Measurements from ENCODE around the gene AP2S1.
A peak's percentile ranks its signal among the peaks of the same experiment; 100 is the strongest.
"Not testable (repeated sequence)": the region's sequence is repeated elsewhere in the genome, so short reads cannot be mapped to it uniquely, and the experiment has no call there.

Gene AP2S1

DNA sequence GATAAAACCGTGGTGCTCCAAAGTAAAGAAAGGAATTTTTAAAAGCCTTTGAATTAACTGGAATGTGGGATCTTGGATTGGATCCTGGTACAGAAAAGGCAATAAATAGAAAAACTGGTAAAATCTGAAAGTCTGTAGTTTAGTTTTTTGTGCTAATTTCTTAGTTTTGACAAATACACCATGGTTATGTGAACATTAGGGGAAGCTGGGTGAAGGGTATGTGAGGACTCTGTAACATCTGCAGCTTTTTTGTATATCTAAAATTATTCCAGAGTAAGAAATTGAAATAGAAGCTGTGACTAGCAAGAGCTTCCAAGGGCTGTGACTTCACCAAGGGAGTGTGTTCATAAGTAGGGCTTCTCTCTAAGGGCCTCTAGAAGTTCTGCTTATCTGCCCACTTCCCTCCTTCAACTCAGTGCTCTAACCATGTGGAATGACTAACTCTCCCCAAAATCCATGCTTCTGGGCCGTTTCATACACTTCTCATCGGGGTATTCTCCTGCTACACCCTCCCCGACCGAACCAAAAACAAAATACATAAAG is 36.7 kb upstream of the AP2S1 start:
- no peak for TF ChIP-seq CTCF (conservative IDR thresholded peaks at IDR 0.05; ENCODE audit: low read length)
- H3K4me3 ChIP-seq (ENCODE audit: low read length) = no peak overlapping the region
- no peak for DNase-seq (ENCODE audit: low read depth)

DNA sequence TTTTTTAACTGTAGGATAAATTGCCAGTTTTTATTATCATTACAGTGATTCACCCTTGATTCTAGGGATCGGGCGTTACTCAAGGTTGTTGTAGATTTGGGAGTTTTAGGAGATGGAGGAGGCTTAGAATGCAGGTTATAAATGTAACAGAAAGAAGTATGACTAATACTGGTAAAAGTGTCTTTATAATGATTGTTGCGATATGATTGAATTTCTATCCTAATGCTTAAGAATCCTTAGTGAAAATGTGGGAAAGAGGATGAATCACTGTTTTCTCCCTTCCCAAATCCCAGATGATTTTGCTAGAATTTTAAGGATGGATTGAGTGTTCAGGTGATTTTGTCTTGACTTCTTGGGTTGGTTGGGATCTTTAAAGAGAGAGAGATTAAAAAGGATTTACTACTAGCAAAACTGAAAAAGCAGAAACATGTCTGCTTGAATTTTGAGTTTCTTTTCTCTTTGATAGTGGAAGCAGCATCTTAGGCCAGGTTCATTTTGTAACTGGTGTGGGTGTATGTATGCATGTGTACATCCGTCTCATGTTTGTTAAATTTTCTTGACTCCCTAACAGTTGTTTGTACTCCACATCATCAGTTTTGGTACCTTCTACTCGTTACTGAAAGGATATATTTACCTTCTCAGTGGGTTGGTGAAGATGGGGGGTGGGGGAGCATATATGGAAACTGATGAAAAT is 36.0 kb upstream of the AP2S1 start:
- DNase-seq (ENCODE audit: low read depth) = peak; percentile 29
- H3K4me3 ChIP-seq (ENCODE audit: low read length) = no peak overlapping the region
- TF ChIP-seq CTCF (conservative IDR thresholded peaks at IDR 0.05; ENCODE audit: low read length) = no peak

GRCh38 chr19:46885411-46885810 is 34.8 kb upstream of the AP2S1 start:
- no peak for TF ChIP-seq CTCF (conservative IDR thresholded peaks at IDR 0.05; ENCODE audit: low read length)

DNA sequence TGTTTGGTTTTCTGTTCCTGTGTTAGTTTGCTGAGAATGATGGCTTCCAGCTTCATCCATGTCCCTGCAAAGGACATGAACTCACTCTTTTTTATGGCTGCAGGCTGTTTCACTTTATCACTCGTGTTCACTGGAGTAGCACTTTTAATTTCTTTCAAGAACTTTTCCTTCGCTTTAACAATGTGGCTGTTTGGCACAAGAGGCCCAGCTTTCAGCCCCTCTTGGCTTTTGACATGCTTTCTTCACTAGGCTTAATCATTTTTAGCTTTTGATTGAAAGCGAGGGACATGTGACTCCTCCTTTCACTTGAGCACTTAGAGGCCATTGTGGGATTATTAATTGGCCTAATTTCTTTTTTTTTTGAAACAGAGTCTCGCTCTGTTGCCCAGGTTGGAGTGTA is 32.1 kb upstream of the AP2S1 start:
- not testable (repeated sequence) for DNase-seq (ENCODE audit: low read depth); H3K4me3 ChIP-seq (ENCODE audit: low read length)

More at GRCh38 chr19:46885411-46885810, 34.8 kb upstream of the AP2S1 start:
- no peak overlapping the region for H3K4me3 ChIP-seq (ENCODE audit: low read length)
- DNase-seq (ENCODE audit: low read depth) = no peak

- DNase-seq (ENCODE audit: low read depth) = no peak
- no peak overlapping the region for H3K4me3 ChIP-seq (ENCODE audit: low read length)
- TF ChIP-seq CTCF (conservative IDR thresholded peaks at IDR 0.05; ENCODE audit: low read length) = no peak
These were observed 31.4 kb upstream of the AP2S1 start for GRCh38 chr19:46882034-46882433.

DNA sequence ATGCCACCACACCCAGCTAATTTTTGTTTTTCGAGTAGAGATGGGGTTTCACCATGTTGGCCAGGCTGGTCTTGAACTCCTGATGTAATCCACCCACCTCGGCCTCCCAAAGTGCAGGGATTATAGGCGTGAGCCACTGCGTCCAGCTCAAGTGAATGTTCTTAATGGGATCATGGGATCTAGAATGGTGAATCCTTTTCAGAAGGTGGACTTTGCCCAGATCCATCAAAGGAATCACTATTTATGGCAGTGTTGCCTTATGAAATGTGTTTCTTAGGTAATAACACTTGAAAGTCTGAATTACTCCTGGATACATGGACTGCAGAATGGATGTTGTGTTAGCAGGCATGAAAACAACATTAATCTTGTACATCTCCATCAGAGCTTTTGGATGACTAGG is 30.4 kb upstream of the AP2S1 start:
- no peak for DNase-seq (ENCODE audit: low read depth)
- no peak overlapping the region for H3K4me3 ChIP-seq (ENCODE audit: low read length)
- no peak for TF ChIP-seq CTCF (conservative IDR thresholded peaks at IDR 0.05; ENCODE audit: low read length)

DNA sequence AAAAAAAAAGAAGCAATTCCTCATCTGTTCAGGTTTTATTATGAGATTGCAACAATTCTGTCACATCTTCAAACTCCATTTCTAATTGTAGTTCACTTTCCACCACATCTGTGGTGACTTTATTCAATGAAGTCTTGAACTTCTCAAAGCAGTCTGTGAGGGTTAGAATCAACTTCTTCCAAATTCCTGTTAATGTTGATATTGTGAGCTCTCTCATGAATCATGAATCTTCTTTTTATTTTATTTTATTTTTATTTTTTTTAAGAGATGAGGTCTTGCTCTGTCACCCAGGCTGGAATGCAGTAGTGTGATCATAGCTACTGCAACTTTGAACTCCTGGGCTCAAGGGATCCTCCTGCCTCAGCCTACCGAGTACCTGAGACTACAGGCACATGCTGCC is 29.8 kb upstream of the AP2S1 start:
- no peak for DNase-seq (ENCODE audit: low read depth)
- TF ChIP-seq CTCF (conservative IDR thresholded peaks at IDR 0.05; ENCODE audit: low read length) = no peak
- H3K4me3 ChIP-seq (ENCODE audit: low read length) = no peak overlapping the region
